ENCODE results near the gene SPATA20. TPM values are rescaled to one million over a fixed set of nuclear protein-coding genes. Genes with fewer than 3 reads are reported as not detected.

The SPATA20 gene
- total and polyA plus RNA-seq, 2 of the 13 experiments (the other 11 are each of a cell fraction or from before 2014, with no cell fraction given): 36.1 to 64.8 TPM

DNA sequence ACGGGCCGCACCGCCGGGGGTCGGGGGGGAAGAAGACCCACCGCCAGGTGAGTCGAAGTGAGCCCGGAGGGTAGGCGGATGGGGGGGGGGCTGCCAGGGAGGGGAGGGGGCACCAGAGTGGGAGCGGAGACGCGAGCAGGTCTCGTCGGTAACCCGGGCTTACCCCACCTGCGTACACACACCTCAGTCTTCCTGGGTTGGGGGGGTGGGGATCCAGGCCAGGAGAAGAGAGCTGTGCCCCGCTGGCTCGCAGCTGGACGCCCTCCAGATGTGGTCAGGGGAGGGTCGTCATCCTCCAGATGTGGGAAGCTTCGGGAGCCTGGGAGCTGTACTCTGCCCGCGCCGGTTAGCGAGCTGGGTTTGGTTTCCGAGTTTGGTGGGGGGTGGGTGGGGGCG is 14.8 kb downstream of the SPATA20 start:
- CTCF ChIA-PET (ENCODE audit: low intra/inter-chr PET ratio, low total read pairs): no interaction called here
- H3K9me3 ChIP-seq (ENCODE audit: low read length): no peaks in the 10 kb centered on the region
- H3K27ac ChIP-seq (ENCODE audit: extremely low read length, insufficient read depth, low read length): no peak overlapping the region
- TF ChIP-seq ZNF709 (CRISPR knock-in tag; IDR thresholded peaks at IDR 0.05): no peak
- TF ChIP-seq PCBP1 (IDR thresholded peaks at IDR 0.05; ENCODE audit: borderline replicate concordance, low read depth, low read length): 0 out of 2 replicates have a peak, but pooled peaks have one; percentile 76
- no peaks in the 10 kb centered on the region for H3K36me3 ChIP-seq (replicated peaks in 1 of 2; ENCODE audit: control insufficient read depth in 1 of 2, insufficient read depth in 2 of 2, low read length in 2 of 2)
- H2AFZ ChIP-seq (ENCODE audit: low read length): no peak overlapping the region
- H3K9ac ChIP-seq (ENCODE audit: insufficient read depth, low read depth, low read length): no peak overlapping the region
- H3K4me3 ChIP-seq (replicated peaks in 1 of 3; ENCODE audit: insufficient read depth in 1 of 3, low read depth in 2 of 3, low read length in 3 of 3): peak overlapping the region in 1 of 3 experiments; percentile 27; a peak in 2 of 6 replicates
- H3K4me1 ChIP-seq (ENCODE audit: insufficient read depth, low read length): peaks cover 9% of the 10 kb centered on the region
- no peaks in the 10 kb centered on the region for H3K79me2 ChIP-seq (ENCODE audit: insufficient read depth, low read length)
- 16% methylated on average over 16 of the region's 27 CpGs for WGBS (ENCODE audit: low lambda C conversion rate)
- in situ Hi-C loops (cut with HindIII; ENCODE audit: extremely low pct_ligation_motif_present, low pct_unique_long_range_greater_than_20kb) (no loop called here), intact Hi-C loops (cut with micrococcal nuclease; ENCODE audit: unreplicated experiment) (no loop called here)
- FAIRE-seq (no peak), DNase-seq (ENCODE audit: low spot score) (no peak), ATAC-seq (no peak)
- POLR2A ChIA-PET: interaction anchor here (1.1 to 2.5 kb wide), 5 partner anchors 15 to 158 kb away, joined by 3 to 6 read pairs (median 4); partner anchors contain the start of genes LUC7L3 and SPATA20
- BruUV-seq (replicated peaks): no TSS peak
- H4K20me1 ChIP-seq (ENCODE audit: insufficient read depth, low read length): peaks cover 5% of the 10 kb centered on the region; the same call in 1 of the 2 replicates
- peaks cover 28 to 54% of the 10 kb centered on the region in 2 experiments for H3K27me3 ChIP-seq (ENCODE audit: control insufficient read depth in 1 of 2, insufficient read depth in 2 of 2, low read length in 2 of 2)
- H3K4me2 ChIP-seq (ENCODE audit: low read depth, low read length): no peak overlapping the region; the same call in 1 of the 2 replicates

DNA sequence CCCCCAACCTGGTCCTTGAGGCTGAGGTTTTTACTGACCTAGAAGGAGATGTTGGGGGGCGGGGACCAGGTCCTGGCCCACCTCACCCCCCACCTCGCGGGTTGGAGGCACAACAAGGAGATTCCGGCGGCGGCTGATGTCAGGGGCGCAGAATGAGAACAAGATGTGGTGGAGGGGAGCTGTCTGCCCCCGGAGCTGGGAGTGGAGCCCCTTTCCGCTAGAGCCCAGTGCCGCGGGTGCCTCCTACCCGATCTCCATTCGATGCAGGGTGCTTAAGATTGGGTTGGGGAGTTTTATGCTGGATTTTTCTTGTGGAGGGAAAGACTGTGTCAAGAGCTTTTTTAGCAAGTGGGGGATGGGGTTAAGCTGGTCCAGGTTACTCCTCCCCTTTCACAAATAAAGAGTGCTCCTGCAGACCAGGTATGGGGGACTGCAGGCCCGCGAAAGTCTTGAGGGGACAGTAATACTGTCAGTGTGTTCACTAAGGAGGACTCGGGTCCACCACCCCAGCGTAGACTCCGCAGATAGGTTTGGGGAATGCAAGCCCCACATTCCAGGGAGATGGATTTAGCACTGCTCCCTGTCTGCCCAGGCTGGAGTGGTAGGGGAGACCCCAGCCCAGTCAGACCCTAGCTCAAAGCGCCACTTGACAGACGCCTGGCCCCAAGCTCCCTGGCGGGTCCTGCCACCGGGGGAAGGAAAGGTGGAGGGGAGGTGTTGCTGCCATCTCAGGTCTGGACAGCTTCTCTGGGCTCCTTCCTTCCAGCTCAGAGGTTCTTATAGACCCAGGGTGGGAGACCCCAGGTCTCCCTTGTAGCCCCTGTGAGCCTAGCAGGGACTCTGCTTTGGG is 15.5 kb downstream of the SPATA20 start:
- Histone ChIP-seq H3K27ac (ENCODE audit: extremely low read length, insufficient read depth, low read length) (no peak overlapping the region), H3K79me2 (ENCODE audit: insufficient read depth, low read length) (no peaks in the 10 kb centered on the region), H4K20me1 (ENCODE audit: insufficient read depth, low read length) (peaks cover 5% of the 10 kb centered on the region; the same call in 1 of the 2 replicates), H3K27me3 (ENCODE audit: control insufficient read depth in 1 of 2, insufficient read depth in 2 of 2, low read length in 2 of 2) (peaks cover 32 to 61% of the 10 kb centered on the region in 2 experiments), H3K4me1 (ENCODE audit: insufficient read depth, low read length) (peaks cover 9% of the 10 kb centered on the region), H3K4me2 (ENCODE audit: low read depth, low read length) (no peak overlapping the region), H3K9me3 (ENCODE audit: low read length) (no peaks in the 10 kb centered on the region), H3K9ac (ENCODE audit: insufficient read depth, low read depth, low read length) (no peak overlapping the region), H3K4me3 (replicated peaks in 1 of 3; ENCODE audit: insufficient read depth in 1 of 3, low read depth in 2 of 3, low read length in 3 of 3) (no peak overlapping the region), H3K36me3 (replicated peaks in 1 of 2; ENCODE audit: control insufficient read depth in 1 of 2, insufficient read depth in 2 of 2, low read length in 2 of 2) (no peaks in the 10 kb centered on the region), H2AFZ (ENCODE audit: low read length) (no peak overlapping the region)
- POLR2A ChIA-PET: interaction anchor here (0.9 to 1.7 kb wide), 7 partner anchors 12 to 157 kb away, joined by 3 to 5 read pairs (median 4); partner anchors contain the start of genes LUC7L3 and SPATA20
- 7% methylated on average over 15 of the region's 22 CpGs for WGBS (ENCODE audit: low lambda C conversion rate)
- BruUV-seq (replicated peaks): no TSS peak
- ATAC-seq: no peak
- intact Hi-C loops (cut with micrococcal nuclease; ENCODE audit: unreplicated experiment) (no loop called here), in situ Hi-C loops (cut with HindIII; ENCODE audit: extremely low pct_ligation_motif_present, low pct_unique_long_range_greater_than_20kb) (no loop called here)
- no peak for DNase-seq (ENCODE audit: low spot score)
- CTCF ChIA-PET (ENCODE audit: low intra/inter-chr PET ratio, low total read pairs): no interaction called here
- no peak for FAIRE-seq
- TF ChIP-seq, protein P1, sequence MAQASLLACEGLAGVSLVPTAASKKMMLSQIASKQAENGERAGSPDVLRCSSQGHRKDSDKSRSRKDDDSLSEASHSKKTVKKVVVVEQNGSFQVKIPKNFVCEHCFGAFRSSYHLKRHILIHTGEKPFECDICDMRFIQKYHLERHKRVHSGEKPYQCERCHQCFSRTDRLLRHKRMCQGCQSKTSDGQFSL (CRISPR knock-in tag; IDR thresholded peaks at IDR 0.05): no peak
- TF ChIP-seq EZH2 (conservative IDR thresholded peaks at IDR 0.05; ENCODE audit: low read depth, low read length) (peak; percentile 99), MBD4 (IDR thresholded peaks at IDR 0.05; ENCODE audit: borderline replicate concordance, low read length) (no peak), MTF2 (CRISPR knock-in tag; IDR thresholded peaks at IDR 0.05; ENCODE audit: borderline replicate concordance) (0 out of 2 replicates have a peak, but pooled peaks have one; percentile 52), AHR (CRISPR knock-in tag; IDR thresholded peaks at IDR 0.05) (no peak)

Data from HepG2 (cell line).